ENCODE data around the gene TNFRSF18.

Gene TNFRSF18

DNA sequence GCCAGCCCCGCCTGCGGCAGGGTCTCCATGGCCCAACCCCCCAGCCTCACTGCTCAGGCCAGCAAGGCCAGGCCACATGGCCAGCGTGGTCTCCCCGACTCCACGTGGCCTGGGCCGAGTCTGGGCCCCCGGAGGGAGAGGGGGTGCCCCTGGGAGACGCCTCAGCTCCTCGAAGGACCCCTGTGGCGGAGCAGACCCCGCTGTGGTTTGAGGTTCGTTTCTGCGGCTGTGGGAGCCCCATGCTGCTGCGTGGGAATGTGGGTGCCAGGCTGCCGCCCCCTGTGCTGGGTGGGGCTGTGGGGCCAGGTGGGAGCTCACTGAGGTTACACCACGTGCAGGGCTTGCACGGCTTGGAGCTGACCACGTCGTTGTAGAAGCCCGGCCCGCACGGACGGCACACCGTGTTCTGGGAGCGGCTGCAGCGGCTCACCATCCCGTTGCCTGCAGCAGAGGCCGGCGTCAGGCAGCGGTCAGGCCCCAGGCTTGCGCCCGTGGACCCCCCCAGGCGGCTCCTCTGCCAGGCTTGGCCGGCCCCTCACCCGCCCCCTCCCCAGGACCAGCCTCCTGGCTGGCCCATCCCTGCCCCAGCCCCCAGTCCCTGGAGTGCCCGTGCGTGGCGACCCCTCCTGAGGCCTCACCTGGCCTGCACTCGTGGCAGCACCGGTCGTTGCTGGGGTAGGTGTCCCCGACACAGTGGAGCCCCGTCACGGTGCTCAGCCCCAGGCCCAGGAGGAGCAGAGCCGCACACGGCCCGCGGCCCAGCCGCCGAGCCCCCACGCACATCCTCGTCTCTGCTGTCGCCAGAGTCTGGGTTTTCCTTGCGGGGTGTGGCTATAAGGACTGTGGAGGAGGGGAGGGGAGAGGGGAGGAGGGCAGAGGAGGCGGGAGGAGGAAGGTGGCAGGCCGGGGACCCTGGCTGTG, 7.2 kb upstream of the TNFRSF18 start, which contains the start of gene TNFRSF4:
TNFRSF4 (minus strand) TSS at position 809 of the 921 bp plus-strand sequence; CDS start at position 783, 26 bp downstream.
- ATAC-seq (peak; percentile 24), DNase-seq (peak; percentile 56)

- ATAC-seq (peak; percentile 6), DNase-seq (peak; percentile 69)
Observed at GRCh38 chr1:1212780-1213344, 6.5 kb upstream of the TNFRSF18 start.

GRCh38 chr1:1211541-1212441, 5.4 kb upstream of the TNFRSF18 start:
- DNase-seq (no peak), ATAC-seq (no peak)

GRCh38 chr1:1210726-1211540, 4.5 kb upstream of the TNFRSF18 start:
- DNase-seq (no peak), ATAC-seq (no peak)

- ATAC-seq (peak; percentile 4), DNase-seq (peak; percentile 60)
Observed at GRCh38 chr1:1208713-1209433, 2.5 kb upstream of the TNFRSF18 start.

GRCh38 chr1:1207571-1207892, 1.1 kb upstream of the TNFRSF18 start:
- ATAC-seq (no peak), DNase-seq (no peak)

DNA sequence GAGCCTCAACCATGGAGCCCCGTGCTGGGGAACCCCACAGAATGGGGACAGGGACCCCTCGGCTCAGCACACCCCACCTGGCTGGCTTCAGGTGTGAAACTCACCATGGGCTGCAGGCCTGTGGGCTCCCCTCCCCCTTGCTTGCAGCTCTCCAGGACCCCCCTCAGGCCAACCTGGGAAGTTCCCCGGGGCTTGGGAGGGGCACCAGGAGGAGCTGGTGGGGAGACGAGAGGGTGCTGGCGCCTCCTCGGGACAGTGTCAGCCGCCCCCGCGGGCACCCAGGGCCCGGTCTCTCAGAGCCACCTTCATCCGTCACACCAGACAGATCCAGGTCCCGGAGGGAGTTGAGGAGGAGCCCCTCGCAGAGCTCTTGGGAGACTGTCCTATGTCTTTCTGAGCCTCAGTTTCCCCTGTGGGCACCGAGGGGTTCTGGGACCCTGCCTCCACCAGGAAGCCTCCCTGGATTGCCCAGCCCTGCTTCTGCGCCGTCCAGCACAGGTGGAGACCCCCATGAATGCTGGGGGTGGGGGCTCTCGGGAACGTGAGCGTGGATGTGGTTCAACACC, 657 bp upstream of the TNFRSF18 start:
- ATAC-seq, result no peak
- DNase-seq, result peak; percentile 46

- ATAC-seq, result no peak
Observed at GRCh38 chr1:1205769-1206375, 520 bp downstream of the TNFRSF18 start.

GRCh38 chr1:1204998-1205768, 1.2 kb downstream of the TNFRSF18 start:
- ATAC-seq, result no peak
- no peak for DNase-seq

More at GRCh38 chr1:1205769-1206375, 520 bp downstream of the TNFRSF18 start:
- peak; percentile 32 for DNase-seq

- ATAC-seq, result no peak
Observed at GRCh38 chr1:1204425-1204920, 1.9 kb downstream of the TNFRSF18 start.

DNA sequence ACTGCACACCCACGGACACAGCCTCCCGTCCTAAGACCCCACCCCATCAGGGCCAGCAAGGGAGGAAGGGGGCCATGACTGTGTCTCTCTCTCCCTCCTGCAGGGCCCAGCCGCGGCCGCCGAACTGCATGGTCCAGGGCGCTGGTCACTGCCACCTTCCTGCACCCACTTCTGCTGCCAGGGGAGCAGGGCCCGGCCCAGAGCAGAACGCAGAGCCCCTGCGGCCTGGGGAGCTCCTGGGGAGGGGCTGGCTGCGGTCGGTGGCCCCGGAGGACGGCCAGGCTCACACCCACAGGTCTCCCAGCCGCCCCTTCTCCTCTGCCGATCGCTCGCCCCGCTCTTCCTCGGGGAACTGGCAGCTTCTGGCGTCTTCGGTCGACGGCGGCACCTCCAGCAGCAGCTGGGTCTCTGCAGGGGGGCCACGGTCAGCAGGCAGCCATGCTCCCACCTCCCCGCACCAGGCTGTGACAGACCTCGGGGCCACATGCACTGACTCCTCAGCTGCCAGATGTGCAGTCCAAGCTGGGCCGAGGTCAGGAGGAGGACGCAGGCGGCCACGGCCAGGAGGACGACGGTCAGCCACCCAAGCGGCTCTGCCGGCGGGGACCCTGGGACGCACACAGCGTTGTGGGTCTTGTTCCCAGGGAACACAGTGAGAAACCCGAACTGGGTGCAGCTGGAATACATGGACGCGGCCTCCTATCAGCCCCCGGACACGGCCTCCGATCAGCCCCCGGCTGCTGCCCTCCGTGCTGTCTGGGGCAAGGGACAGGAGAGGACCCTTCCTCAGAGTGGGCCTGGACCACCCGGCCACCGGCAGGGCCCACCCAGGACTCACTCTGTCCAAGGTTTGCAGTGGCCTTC, 2.6 kb downstream of the TNFRSF18 start:
- DNase-seq, result peak; percentile 17
- ATAC-seq, result no peak

More at GRCh38 chr1:1204425-1204920, 1.9 kb downstream of the TNFRSF18 start:
- no peak for DNase-seq

DNA sequence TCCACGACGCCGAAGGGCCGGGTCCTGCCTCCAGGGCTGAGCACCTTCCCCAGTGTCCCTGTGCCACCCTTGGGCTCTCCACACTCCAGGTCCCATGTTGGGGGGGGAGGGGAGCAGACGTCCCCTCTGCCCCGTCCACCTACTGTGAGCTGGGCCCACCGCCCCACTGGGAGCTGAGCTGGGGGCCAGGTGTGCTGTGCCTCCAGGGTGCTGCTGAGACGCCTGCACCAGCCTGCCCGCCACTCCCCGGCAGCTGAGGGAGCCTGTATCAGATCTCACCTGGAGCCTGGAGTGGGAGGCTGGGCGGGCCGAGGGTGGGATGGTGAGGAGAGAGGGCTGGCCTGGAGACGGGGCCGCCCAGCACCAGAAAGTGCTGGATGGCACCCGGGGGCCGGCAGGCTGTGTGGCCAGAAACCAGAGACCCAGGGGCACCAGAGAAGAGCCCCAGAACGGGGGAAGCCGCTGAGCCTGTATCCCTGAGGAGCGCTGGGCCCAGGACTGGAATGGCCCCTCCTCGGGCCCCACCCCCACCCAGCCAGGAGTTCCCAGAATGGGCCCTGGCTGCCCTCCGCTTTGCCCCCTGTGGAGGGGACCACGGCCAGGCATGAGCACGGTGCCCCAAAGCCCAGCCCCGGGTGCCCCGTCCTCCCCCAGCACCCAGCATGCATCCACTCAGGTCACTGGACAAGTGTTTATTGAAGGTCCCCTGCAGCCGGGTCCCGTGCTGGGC, 3.4 kb downstream of the TNFRSF18 start:
- ATAC-seq (no peak), DNase-seq (peak; percentile 31)

- peak; percentile 93 for DNase-seq
- peak; percentile 83 for ATAC-seq
Observed at GRCh38 chr1:1200876-1201810, 5.2 kb downstream of the TNFRSF18 start.

- ATAC-seq, result no peak
- DNase-seq, result no peak
Observed at GRCh38 chr1:1199961-1200875, 6.2 kb downstream of the TNFRSF18 start.

Data from stimulated activated naive CD8-positive, alpha-beta T cell treated with anti-CD3 and anti-CD28 coated beads, Interleukin-15, Interleukin-2, amounts not matched to agents 100 U/mL and 50 U/mL, for 24 hours (primary cell).